GM12891 (cell line): Measurements from ENCODE around the gene C1orf122.

Source experiments
- POLR2A ChIP-seq: IDR thresholded peaks from 2 replicates; pipeline ENCODE4 v1.6.1; 2011; ENCODE audit warnings: low read depth, low read length, control low read depth
- POLR2AphosphoS5 ChIP-seq: IDR thresholded peaks from 2 replicates; pipeline ENCODE4 v1.6.1; 2011; ENCODE audit warnings: low read depth, low read length, control low read depth
- POU2F2 ChIP-seq: IDR thresholded peaks from 2 replicates; pipeline ENCODE4 v1.6.1; 2011; ENCODE audit warnings: low read depth, mild to moderate bottlenecking, control low read depth, low read length, moderate library complexity
- SPI1 ChIP-seq: IDR thresholded peaks from 2 replicates; pipeline ENCODE4 v1.6.1; 2011; ENCODE audit warnings: low read depth, low read length, control low read depth
- TAF1 ChIP-seq: IDR thresholded peaks from 2 replicates; pipeline ENCODE4 v1.6.1; 2011; ENCODE audit warnings: low read depth, low read length, control low read depth

- TF ChIP-seq POLR2A (no peak), POU2F2 (no peak), POLR2AphosphoS5 (no peak), TAF1 (no peak), SPI1 (no peak)
Measured at GRCh38 chr1:37814252-37814651, 6.7 kb downstream of the C1orf122 start.
